Thyroid gland (tissue), 4 donors: Measurements from ENCODE around the gene PDE11A. TPM values are rescaled to one million over a fixed set of nuclear protein-coding genes. Genes with fewer than 3 reads are reported as not detected.
A peak's percentile ranks its signal among the peaks of the same experiment; 100 is the strongest.

Experiments used
- DNase-seq, 2 donors: peaks; one replicate each; pipeline ENCODE4 v3.0.0-alpha.2; 2019
- H3K27ac ChIP-seq, 3 donors: fragments of 200-600 bp; sonication (generic); 1 replicate in 2 of 3; 2 replicates in 1 of 3; pipeline ENCODE4 v1.5.1; 2016 to 2019; ENCODE audit warnings: mild to moderate bottlenecking in 1 of 3, moderate library complexity in 1 of 3
- H3K27me3 ChIP-seq: fragments of 200-600 bp; sonication (generic); one replicate; pipeline ENCODE4 v1.5.1; 2019
- H3K36me3 ChIP-seq, 2 donors: fragments of 200-600 bp; sonication (generic); one replicate each; pipeline ENCODE4 v1.5.1; 2016 to 2019
- H3K4me1 ChIP-seq, 2 donors: fragments of 200-600 bp; sonication (generic); one replicate each; pipeline ENCODE4 v1.5.1; 2017 to 2019
- H3K4me3 ChIP-seq, 3 donors: fragments of 200-600 bp; sonication (generic); replicated peaks in 1 of 3; 1 replicate in 2 of 3; 2 replicates in 1 of 3; pipeline ENCODE4 v1.5.1; 2016; ENCODE audit warnings: mild to moderate bottlenecking in 1 of 3
- H3K9me3 ChIP-seq: fragments of 200-600 bp; sonication (generic); one replicate; pipeline ENCODE4 v1.5.1; 2017
- POLR2A ChIP-seq, 2 donors: fragments of 450-650 bp; IDR thresholded peaks; one replicate each; pipeline ENCODE4 v1.6.1; 2017; ENCODE audit warnings: antibody characterized with exemption in 2 of 2, mild to moderate bottlenecking in 2 of 2, moderate library complexity in 1 of 2
- WGBS, 2 donors: methylation state at CpG; one replicate each; pipeline ENCODE4 v1.1.5; 2017; 5-methylcytosine and 5-hydroxymethylcytosine counted together
- intact Hi-C: fragments of 100-400 bp; cut with DNase I; formaldehyde crosslinking; loops from one replicate; pipeline ENCODE4 v1.15.1; 2023
- total RNA-seq, 4 donors: library from RNA; depleted of rRNA; stranded (reverse); fragments of >200 nt; gene quantifications; one replicate each; pipeline ENCODE4 v1.2.3, GENCODE V29; 2016
- TF ChIP-seq, protein P1 (sequence below), 6 experiments: fragments of 200-600 bp in 3 of 6; fragments of 450-650 bp in 3 of 6; sonication (generic) in 3 of 6; IDR thresholded peaks; one replicate each; pipeline ENCODE4 v1.5.1; 2016 to 2019; ENCODE audit warnings: antibody characterized with exemption in 6 of 6, mild to moderate bottlenecking in 2 of 6, inconsistent platforms in 1 of 6, moderate library complexity in 1 of 6

PDE11A gene
- total RNA-seq, 4 donors from 2014 or later, result 2.2 to 4.0 (median 3.0) TPM

DNA sequence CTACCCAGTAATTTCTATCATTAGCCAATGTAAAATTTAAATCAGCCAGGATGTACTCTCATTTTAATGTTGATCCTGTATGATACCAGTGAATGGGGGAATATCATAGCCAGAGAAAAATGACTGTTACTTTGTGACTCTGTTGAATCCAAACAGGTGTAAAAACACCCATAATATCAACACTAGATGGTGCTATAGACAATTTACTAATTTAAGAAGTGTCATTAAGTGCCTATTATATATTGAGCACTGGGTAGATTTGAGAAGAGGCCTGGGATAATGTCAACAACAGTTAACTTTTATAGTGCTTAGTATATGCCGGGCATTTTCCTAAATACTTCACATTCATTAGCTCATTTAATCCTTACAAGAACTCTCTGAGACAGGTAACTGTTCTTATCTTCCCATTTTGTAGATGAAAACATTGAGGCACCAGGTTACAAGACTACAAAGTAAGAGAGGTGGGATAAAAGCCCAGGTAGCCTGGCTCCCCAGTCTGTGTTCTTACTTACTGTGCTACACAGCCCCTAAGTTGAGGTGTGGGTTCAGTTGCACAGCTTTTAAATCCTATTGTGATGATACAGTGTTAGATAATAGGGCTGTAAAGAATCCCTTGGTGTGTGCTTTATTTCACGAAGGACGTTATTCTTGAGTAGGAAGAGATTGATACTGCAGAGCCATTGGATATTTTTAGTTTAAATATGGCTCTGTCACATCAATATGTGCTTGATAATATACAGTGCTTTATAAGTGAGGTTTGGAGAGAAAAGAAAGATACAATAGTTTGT lies 354.6 kb downstream of the PDE11A start:
- 76 to 80% methylated on average over 3 of the region's 3 CpGs for WGBS, 2 donors
- Histone ChIP-seq H3K27me3 (no peaks in the 10 kb centered on the region), H3K4me3 (no peak overlapping the region), H3K4me1 (no peaks in the 10 kb centered on the region), H3K27ac (no peak overlapping the region), H3K36me3 (no peaks in the 10 kb centered on the region), H3K9me3 (no peaks in the 10 kb centered on the region)
- DNase-seq, result no peak
- intact Hi-C loops, result no loop called here
- no peak for TF ChIP-seq POLR2A (IDR thresholded peaks at IDR 0.05)
- TF ChIP-seq, protein P1, sequence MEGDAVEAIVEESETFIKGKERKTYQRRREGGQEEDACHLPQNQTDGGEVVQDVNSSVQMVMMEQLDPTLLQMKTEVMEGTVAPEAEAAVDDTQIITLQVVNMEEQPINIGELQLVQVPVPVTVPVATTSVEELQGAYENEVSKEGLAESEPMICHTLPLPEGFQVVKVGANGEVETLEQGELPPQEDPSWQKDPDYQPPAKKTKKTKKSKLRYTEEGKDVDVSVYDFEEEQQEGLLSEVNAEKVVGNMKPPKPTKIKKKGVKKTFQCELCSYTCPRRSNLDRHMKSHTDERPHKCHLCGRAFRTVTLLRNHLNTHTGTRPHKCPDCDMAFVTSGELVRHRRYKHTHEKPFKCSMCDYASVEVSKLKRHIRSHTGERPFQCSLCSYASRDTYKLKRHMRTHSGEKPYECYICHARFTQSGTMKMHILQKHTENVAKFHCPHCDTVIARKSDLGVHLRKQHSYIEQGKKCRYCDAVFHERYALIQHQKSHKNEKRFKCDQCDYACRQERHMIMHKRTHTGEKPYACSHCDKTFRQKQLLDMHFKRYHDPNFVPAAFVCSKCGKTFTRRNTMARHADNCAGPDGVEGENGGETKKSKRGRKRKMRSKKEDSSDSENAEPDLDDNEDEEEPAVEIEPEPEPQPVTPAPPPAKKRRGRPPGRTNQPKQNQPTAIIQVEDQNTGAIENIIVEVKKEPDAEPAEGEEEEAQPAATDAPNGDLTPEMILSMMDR (IDR thresholded peaks at IDR 0.05), result peak in 1 of 6 experiments; percentile 18

DNA sequence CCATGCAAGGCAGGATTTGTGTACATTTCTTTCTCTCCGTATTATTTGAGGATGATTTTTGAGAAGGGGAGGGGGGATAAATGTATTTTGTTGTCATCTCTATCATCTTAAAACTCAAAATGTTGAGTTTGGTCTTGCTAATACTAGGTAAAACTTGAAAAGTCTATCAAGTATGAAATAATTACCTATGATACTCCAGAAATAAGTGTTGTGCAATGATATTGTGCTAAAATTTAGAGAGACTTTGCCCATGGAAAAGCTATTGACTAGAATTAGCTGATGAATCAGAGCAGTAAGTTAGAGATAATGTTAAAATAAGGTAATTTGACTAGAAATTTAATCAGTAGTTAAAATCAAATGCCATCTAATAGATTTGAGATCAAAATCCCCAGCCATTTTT lies 356.1 kb downstream of the PDE11A start:
- 91 to 100% methylated on average over 1 of the region's 1 CpG for WGBS, 2 donors
- H3K27me3 ChIP-seq, result no peaks in the 10 kb centered on the region
- H3K4me3 ChIP-seq, result no peak overlapping the region

DNA sequence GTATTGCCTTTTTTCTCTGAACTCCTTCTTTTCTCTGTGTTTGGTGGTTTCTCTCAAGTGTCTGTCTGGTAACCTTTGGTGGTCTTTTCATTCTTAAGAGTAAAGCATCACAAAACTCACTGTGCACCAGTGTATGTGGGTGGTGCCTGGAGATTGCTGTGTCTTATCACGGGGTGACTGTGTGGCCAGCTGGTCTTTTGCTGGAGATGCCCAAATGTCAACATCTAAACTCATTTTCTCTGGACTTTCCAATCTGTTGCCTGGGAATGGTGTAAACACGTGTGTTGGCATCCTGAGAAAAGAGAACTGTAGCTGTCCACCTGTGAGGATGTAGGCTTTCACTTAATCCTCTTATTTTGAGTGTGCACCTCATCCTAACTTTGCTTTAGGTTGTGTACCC lies 356.8 kb downstream of the PDE11A start:
- no peak overlapping the region for H3K27ac ChIP-seq
- H3K4me3 ChIP-seq, result no peak overlapping the region
- 79 to 84% methylated on average over 2 of the region's 2 CpGs for WGBS, 2 donors
- no peak for TF ChIP-seq POLR2A (IDR thresholded peaks at IDR 0.05)
- TF ChIP-seq, protein P1 (IDR thresholded peaks at IDR 0.05), result no peak
- no peaks in the 10 kb centered on the region for H3K9me3 ChIP-seq
- intact Hi-C loops, result no loop called here
- no peaks in the 10 kb centered on the region for H3K27me3 ChIP-seq
- no peaks in the 10 kb centered on the region for H3K4me1 ChIP-seq
- no peak for DNase-seq
- no peaks in the 10 kb centered on the region for H3K36me3 ChIP-seq

More for the DNA sequence above, 356.1 kb downstream of the PDE11A start:
- no peak for TF ChIP-seq POLR2A (IDR thresholded peaks at IDR 0.05)
- TF ChIP-seq, protein P1 (IDR thresholded peaks at IDR 0.05), result no peak
- H3K27ac ChIP-seq, result no peak overlapping the region
- no peaks in the 10 kb centered on the region for H3K36me3 ChIP-seq
- H3K9me3 ChIP-seq, result no peaks in the 10 kb centered on the region
- H3K4me1 ChIP-seq, result no peaks in the 10 kb centered on the region
- DNase-seq, result no peak
- intact Hi-C loops, result no loop called here

DNA sequence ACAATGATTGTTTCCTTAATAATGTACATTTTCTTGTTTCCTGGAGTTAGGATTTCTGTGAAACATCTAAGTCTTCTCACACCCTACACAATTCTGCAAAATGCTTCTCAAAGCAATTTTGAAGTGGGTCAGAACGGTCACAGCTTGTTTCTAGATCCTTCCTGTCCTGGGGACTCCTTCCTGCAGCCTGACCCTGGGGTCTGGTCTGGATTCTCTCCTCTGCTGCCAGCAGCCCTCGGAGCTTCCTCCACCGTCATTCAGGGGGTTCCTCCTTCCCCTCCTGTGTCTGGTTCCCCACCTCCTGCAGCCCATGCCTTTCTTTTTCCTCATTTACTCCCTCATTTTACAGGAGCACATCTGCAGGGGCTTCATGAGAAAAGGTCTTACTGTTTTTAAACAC lies 357.9 kb downstream of the PDE11A start:
- DNase-seq, result no peak
- Histone ChIP-seq H3K36me3 (no peaks in the 10 kb centered on the region), H3K27ac (no peak overlapping the region), H3K4me1 (no peaks in the 10 kb centered on the region), H3K4me3 (no peak overlapping the region), H3K27me3 (no peaks in the 10 kb centered on the region), H3K9me3 (no peaks in the 10 kb centered on the region)
- TF ChIP-seq, protein P1 (IDR thresholded peaks at IDR 0.05), result no peak
- TF ChIP-seq POLR2A (IDR thresholded peaks at IDR 0.05), result no peak
- WGBS, 2 donors, result 48 to 54% methylated on average over 3 of the region's 3 CpGs
- intact Hi-C loops, result no loop called here

DNA sequence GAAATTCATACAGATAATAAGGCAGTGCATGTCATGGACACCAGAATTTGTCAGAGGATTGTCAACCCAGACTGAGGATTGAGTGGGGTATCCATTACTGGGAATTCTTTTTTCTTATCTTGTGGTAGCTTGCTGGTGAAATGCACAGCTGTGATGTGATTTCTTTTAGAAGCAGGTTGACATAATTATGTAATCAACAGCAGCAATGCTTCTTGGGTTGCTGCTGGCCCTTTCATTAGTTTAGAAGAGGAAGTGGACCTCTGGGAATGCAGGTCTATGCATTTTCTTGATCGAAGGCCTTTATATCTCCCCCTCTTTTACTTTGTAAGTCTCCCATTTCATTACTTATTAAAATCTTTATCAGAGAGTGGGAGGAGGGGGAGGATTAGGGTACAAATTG lies 360.1 kb downstream of the PDE11A start:
- no peaks in the 10 kb centered on the region for H3K36me3 ChIP-seq
- H3K9me3 ChIP-seq, result no peaks in the 10 kb centered on the region
- intact Hi-C loops, result no loop called here
- no peak for DNase-seq
- H3K27me3 ChIP-seq, result no peaks in the 10 kb centered on the region
- WGBS, 2 donors, result 71 to 86% methylated on average over 1 of the region's 1 CpG
- H3K4me3 ChIP-seq, result no peak overlapping the region
- no peak overlapping the region for H3K27ac ChIP-seq
- no peak for TF ChIP-seq POLR2A (IDR thresholded peaks at IDR 0.05)
- TF ChIP-seq, protein P1 (IDR thresholded peaks at IDR 0.05), result no peak
- H3K4me1 ChIP-seq, result no peaks in the 10 kb centered on the region
